Hematopoietic multipotent progenitor cell treated with erythropoietin and hydrocortisone succinate and interleukin-3 and kit ligand, for 17 days (in vitro differentiated cells): ENCODE measurements around the gene SSR4.
"Not testable (repeated sequence)": the region's sequence is repeated elsewhere in the genome, so short reads cannot be mapped to it uniquely, and the experiment has no call there.

ENCODE experiments used
- DNase-seq: peaks from one replicate; pipeline ENCODE4 v3.0.0-alpha.2; 2015; ENCODE audit warnings: low spot score

Gene SSR4

GRCh38 chrX:153794018-153794896, at the start of gene SSR4, which contains the start of gene IDH3G:
TSS of gene SSR4 (plus strand) at chrX:153794668. CDS start at chrX:153794688, 20 bp downstream.
TSS of gene IDH3G (minus strand) at chrX:153794375. CDS start at chrX:153794326, 49 bp downstream.
- peak; percentile 97 for DNase-seq

GRCh38 chrX:153745067-153745433, 49.4 kb upstream of the SSR4 start:
- not testable (repeated sequence) for DNase-seq

DNA sequence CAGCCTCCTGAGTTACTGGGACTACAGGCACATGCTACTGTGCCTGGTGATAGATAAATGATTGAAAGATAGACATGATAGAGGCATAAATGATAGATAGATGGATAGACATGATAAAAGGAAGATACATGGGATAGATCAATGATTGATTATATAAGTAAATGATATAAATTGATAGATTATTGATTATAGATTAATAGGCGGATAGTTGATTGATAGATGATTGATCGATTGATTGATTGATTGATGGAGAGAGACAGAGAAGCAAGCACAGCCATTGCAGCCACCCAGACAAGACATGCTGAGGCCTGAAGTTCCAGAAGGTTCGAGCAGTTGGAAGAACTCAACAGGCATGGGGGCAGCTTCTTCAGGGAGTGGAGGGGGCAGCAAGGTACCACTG, 48.1 kb upstream of the SSR4 start:
- DNase-seq: no peak

DNA sequence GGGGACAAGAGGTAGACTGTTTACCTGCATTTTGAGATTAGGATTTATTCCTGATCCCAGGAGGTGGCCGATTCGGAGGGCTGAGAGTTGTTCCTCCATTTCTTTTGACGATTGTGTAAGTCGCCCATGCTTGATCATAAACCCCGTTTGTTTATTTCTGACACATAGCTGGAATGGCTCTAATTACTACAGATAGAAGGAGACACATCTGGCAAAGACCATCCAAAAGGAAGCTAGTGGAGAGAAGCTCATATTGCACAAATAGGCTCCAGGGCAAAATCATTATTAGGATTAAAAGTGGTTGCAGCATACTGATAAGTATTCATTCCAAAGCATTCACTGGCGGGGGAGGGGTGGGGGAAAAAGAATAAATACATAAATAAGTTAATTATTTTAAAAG, 47.5 kb upstream of the SSR4 start:
- not testable (repeated sequence) for DNase-seq

- DNase-seq: not testable (repeated sequence)
These were observed 45.5 kb upstream of the SSR4 start for GRCh38 chrX:153749017-153749416.

GRCh38 chrX:153750127-153750774, 44.2 kb upstream of the SSR4 start:
- no peak for DNase-seq

- DNase-seq: no peak
These were observed 39.3 kb upstream of the SSR4 start for GRCh38 chrX:153755136-153755535.

GRCh38 chrX:153761863-153762262, 32.6 kb upstream of the SSR4 start:
- no peak for DNase-seq

DNA sequence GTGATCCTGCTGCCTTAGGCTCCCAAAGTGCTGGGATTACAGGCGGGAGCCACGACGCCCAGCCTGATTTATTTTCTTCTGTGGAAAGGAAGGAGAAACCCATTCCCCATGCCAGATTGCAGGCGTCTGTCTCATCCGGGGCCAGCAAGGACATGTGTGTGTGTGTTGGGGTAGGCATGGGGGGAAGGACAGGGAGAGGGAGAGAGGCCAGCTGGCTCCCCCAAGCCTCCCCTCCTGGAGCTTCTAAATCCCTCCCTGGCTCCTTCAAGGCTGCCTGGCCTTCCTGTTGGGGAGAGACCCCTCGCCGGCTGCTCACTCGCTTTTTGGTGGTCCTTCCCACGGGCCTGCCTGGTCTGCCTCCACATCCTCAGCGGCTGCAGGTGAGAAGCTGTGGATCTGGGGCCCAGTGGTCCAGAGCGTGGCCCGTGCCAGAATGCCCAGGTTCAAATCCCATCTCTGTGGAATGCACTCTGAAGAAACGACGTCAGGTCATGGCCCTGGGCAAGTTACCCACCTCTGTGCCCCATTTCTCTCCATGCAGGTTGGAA, 31.8 kb upstream of the SSR4 start:
- DNase-seq: no peak

GRCh38 chrX:153763298-153763932, 31.1 kb upstream of the SSR4 start:
- no peak for DNase-seq

DNA sequence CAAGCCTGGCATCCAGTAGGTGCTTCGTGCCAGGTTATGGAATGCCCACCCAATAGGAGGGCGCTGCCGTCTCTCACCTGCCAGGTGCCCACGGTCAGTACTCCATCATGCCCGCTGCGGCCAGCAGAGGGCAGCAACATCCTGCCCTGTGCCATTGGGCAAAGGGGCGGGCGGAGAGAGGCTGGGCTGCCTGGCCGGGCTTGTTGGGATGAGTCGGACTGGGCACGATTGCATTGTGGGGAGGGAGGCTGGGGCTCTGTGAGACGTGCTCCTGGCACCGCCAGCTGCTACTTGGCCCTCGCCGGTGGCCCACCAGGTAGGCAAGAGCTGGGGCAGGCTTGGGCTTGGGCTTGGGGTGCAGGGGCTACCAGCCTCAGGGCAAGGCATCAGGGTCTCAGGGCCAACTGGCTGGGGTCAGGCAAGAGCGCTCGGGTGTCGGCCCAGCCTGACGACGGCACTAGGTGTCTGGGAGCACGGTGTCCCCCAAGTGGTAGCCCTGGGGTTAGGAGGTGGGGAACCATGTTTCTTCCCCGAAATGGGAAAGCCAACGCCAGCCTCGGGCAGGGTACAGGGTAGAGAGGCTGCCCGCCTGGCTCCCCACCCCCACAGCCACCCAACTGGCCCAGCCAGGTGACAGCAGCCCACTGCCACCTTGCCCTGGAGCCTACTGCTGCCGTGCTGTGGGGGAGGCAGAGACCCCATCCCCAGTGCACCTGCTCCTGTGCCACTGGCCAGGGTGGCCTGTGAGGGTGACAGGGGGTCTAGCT, 30.3 kb upstream of the SSR4 start, which contains the start of gene PLXNB3:
PLXNB3 (plus strand) TSS at position 261 of the 767 bp plus-strand sequence. CDS start 1,287 bp downstream, outside the sequence.
- DNase-seq: peak; percentile 78

DNA sequence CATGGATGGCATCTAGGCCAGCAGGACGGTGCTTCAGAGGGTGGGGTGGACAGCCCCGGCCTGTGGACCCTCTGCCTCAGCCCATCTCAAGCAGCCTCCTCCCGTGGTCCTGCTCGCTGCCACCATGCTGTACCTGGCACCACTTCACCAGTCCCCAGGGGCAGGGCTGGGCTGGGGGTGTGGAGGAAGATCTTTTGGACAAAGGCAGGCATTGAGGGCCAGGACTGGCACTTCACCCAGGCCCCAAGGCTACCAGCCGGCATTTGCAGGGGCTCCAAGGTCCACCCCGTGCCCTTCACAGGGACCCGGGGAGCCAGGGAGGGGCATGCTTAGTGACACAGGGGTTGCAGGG, 29.7 kb upstream of the SSR4 start:
- DNase-seq: no peak

DNA sequence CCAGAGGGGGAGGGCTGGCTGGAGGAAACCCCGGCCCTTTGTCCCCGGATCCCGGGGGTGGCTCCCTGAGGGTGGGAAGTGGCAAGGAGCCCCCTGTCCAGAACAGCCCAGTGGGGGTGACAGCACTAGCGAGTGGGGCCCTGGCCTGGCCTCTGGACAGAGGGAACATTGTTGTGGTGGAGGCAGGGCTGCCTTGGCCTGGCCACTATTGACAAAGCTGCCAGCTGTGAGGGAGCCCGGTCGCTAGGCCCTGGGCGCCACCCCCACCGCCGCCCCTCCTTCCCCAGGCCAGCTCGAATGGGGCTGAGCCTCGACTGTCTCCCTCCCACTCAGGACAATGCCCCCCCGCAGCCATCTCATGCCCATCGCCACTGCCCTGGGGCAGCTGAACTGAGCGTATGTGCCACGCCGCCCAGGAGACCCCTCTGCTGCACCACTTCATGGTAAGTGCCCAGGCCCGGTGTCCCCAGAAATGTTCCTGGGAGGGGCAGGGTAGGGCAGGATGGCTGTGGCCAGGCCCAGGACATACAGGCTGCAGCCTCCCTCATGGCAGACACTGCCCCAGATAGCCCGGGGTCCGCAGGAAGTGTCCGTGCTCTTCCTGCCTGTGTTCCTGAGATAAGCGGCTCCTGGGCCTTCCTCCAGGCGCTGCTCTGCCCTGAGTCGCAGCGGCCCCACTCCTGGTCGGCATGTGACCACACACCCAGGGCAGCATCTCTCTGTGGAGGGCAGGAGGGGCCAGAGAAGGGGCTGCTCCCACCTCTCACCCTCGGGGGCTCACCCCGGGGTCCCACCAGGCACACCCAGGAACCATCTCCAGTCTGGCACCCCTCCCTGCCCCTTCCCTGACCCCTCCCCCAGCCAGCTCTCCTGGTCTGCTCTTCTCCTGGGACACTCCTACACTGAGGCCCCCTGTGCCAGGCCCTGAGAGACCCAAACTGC, 29.1 kb upstream of the SSR4 start:
- no peak for DNase-seq

DNA sequence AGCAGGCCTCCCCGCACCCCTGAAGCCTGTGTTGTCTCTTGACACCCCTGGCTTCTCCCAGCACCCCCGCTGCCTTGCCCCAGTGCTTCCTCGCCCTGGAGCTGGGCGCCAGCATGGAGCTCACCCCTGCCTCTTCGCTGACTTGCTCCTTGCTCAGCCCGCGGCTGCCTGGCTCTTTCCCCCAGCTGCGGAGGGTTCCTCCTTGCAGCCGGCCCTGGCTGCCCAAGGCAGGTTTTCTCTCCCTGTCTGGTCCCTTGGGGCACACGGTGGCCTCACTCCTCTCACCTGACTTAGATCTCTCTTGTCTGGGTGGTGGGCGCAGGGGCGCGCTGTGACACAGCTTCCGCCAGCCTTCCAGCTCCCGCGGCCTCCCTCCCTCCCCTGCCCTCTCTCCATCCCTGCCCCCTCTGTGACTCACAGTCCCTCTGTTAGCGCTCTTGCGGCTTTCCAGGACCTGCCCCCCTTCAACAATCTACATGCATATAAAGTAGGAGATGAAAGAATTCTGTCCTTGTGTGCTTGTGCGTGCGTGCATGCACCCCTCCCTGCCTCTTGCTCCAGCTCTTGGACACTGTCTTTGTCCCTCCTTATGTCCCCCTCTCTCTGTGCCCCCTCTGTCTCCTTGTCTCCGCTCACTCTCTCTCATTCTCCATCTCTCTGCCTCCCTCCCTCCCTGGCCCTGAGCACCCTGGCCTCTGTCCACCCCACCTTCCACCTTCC, 28.2 kb upstream of the SSR4 start:
- no peak for DNase-seq

GRCh38 chrX:153766871-153767673, 27.4 kb upstream of the SSR4 start:
- DNase-seq: no peak

- no peak for DNase-seq
These were observed 26.8 kb upstream of the SSR4 start for GRCh38 chrX:153767674-153768055.

- no peak for DNase-seq
These were observed 25.9 kb upstream of the SSR4 start for GRCh38 chrX:153768311-153769157.
